ENCODE measurements around the gene LRP5.
"Not testable (repeated sequence)": the region's sequence is repeated elsewhere in the genome, so short reads cannot be mapped to it uniquely, and the experiment has no call there.

The LRP5 gene

DNA sequence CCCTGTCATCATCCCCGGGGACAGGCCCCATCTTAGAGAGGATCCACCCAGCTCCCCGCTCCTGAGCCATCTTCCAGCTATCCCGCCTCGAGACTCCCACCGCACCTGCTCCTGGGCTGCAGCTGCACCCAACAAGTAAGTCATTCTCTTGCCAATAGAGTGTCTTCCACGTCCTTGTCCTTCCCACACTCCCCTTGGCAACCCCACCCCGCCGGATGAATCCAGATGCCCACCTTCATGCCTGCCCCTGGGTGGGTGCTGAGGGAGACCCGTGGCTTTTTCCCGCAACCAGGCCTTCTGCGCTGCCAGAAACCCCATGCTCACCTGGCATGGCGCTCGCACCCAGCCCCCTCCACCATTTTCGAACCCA is 29.5 kb upstream of the LRP5 start:
- DNase-seq: no peak

DNA sequence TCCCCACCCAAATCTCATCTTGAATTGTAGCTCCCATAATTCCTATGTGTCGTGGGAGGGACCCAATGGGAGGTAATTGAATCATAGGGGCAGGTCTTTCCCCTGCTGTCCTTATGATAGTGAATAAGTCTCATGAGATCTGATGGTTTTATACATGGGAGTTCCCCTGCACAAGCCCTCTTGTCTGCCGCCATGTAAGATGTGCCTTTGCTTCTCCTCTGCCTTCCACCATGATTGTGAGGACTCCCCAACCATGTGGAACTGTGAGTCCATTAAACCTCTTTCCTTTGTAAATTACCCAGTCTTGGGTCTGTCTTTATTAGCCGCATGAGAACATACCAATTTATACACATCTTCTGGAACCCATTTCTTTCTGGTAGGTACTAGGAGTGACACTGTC is 27.8 kb upstream of the LRP5 start:
- DNase-seq: not testable (repeated sequence)

DNA sequence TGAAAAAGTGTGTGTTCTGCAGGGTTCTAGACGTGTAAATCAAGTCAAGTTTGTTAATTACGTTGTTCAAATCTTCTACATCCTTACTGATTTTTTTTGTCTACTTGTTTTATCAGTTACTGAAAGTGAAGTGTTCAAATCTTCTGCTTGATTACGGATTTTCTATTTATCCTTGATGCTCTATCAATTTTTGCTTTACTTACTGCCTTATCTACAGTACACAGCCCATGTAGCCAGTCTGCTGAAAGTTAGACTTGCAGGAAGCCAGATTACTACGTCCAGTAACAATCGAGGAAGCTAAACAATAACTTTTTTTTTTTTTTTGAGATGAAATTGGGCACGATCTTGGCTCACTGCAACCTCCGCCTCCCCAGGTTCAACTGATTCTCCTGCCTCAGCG is 25.0 kb upstream of the LRP5 start:
- DNase-seq: no peak

DNA sequence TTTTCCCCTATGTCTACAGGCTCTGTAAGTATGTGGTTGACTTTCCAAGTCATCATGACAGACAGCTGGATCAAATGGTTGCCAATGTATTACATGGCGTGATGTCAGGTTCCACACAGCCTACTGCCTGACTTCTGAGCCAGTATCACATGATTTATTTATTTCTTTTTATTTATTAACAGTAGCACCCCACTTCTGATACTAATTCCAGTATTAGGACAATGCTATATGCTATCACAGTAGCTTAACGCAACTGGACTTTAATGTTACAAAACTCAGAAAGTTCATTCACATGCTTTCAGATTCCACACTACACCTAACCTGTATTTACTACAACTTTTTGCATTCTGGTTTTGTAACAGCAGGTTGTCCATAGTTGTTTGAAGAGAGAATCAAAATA is 22.9 kb upstream of the LRP5 start:
- DNase-seq: no peak

DNA sequence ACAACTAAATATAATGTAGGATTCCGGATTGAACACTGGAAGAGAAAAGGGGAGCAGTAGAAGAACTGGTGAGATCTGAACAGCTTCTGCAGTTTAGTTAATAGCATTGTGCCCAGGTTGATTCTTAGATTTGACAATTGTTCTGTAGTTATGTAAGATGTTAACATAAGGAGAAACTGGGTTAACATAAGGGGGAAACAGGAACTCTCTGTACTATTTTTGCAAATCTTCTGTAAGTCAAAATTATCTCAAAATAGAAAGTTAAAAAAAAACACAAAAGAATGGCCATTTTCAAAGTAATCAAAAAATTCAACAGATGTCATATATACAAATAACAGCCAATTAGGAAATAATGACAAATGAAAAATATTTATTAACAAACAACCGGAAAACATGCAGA is 18.7 kb upstream of the LRP5 start:
- DNase-seq: no peak

DNA sequence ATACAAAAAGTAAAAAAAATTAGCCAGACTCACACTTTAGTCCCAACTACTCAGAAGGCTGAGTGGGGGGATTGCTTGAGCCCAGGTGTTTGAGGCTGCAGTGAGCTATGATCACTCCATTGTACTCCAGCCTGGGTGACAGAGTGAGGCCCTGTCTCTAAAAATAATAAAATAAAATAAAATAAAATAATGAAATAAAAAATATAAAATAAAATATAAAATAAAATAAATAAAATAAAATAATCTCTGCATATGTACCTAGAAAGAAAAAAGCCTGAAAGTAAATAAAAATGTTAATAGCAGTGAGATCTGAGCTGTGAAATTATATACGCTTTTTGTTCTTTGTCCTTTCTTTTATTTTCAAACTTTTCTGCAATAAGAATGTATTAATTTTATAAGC is 17.1 kb upstream of the LRP5 start:
- no peak for DNase-seq

DNA sequence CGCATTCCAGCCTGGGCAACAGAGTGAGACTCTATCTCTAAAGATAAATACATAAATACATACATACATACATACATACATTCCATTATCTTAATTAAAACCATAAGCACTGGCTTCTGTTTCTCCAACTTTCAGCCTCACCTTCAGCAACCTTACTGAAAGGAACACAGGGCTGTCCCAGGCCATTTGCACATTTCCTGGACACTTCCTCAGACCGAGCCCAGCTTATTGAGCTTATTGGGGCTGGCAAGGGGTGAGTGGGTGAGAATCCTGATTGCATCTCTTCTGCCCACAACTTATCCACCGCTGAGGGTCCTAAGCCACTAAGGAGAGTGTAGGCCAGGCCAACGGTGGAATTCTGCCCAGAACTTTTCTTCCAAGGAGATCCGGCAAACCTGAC is 16.5 kb upstream of the LRP5 start:
- no peak for DNase-seq

DNA sequence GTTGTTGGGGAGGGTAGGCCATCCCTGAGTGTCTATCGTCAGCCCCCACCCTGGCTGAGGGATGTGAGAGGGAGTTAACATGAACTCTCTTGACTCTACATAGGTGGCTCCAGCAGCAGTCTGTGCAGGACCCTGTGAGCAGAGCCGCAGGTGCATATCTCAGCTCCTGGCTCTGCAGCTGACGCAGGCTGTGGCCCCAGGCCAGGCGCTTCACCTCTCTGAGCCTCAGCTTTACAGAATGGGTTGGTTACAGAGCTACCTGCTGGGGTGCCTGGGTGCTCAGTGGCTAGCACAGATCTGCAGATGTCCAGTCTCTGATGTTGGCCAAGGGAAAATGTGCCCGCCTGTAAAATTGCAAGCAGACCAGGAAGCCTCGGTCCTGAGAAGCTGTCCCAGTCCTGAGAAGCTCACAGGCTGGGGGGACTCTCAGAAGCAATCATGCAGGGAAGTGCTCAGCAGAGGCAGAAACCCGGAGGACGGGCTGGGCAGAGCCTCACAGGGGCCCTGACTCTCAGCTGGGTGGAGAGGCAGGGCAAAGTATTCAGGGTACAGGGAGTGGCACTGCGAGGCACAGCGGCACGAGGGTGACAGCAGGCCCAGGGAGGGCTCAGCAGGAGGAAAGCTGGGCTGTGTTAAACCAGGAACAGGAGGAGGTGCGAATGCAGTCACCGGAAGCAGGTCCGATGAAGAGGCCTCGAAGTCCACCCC is 15.9 kb upstream of the LRP5 start:
- no peak for DNase-seq

DNA sequence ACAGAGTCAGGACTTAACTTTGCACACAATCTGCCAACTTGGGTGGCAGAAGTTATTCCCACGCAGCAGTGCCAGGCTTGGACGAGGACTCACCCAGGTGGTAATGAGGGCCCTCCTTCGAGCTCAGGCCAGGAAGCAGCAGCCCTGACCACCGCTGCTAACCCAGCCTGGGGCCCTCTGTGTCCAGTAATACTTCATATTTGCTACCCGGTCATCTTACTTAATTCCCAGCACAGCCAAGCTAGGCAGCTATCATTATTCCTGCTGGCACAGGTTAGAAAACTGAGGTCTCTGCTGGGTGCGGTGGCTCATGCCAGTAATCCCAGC is 15.4 kb upstream of the LRP5 start:
- no peak for DNase-seq

DNA sequence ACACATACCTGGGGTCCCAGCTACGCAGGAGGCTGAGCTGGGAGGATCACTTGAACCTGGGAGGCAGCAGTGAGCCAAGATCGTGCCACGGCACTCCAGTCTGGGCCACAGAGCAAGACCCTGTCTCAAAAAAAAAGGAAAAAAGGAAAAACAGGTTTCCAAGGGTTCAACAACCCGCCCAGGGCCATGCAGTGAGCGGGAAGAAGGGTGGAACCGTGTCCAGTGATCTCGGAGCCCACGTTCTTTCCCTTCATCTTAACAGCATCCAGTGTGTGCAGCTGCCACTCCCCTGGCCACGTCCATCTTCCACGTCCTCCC is 14.9 kb upstream of the LRP5 start:
- DNase-seq: no peak

DNA sequence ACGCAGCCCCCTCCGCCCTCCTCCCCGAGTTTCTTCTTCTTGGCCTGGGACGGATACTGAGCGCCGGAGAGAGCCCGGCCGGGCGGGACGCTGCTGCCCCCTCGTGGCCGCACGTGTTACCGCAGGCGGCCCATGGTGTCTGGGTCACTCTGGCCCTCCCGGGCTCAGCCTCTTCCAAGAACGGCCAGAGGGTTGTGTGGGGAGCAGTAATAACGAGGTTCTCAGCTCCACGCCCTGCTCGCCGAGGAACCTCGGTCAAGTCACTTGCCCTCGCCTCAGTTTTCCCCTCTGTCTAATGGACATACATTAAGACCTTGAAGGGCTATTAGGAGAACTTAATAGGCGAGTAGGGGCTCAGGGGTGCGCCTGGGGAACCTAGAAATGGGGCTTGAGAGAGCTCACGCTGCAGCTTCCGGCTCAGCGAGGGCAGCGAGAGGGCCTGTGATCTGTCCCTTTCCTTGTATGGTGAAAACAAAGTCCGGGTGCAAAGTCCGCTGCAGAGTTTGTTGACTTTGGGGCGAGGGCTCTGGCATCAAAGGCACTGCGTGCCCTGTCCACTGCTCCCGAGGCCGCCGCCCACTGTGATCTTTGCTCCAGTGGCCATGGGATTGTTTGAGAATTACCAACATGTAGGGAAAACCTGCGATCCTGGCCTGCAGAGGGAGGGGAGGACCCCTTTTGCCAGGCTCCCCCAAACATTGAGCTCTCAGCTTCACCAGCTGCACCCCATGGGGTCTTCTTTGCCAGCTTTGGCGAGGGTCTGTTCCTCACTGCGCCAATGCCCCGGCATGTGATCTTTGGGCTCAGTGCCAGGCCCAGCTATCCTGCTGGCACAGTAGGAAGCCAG is 14.4 kb upstream of the LRP5 start:
- DNase-seq: peak; percentile 35

DNA sequence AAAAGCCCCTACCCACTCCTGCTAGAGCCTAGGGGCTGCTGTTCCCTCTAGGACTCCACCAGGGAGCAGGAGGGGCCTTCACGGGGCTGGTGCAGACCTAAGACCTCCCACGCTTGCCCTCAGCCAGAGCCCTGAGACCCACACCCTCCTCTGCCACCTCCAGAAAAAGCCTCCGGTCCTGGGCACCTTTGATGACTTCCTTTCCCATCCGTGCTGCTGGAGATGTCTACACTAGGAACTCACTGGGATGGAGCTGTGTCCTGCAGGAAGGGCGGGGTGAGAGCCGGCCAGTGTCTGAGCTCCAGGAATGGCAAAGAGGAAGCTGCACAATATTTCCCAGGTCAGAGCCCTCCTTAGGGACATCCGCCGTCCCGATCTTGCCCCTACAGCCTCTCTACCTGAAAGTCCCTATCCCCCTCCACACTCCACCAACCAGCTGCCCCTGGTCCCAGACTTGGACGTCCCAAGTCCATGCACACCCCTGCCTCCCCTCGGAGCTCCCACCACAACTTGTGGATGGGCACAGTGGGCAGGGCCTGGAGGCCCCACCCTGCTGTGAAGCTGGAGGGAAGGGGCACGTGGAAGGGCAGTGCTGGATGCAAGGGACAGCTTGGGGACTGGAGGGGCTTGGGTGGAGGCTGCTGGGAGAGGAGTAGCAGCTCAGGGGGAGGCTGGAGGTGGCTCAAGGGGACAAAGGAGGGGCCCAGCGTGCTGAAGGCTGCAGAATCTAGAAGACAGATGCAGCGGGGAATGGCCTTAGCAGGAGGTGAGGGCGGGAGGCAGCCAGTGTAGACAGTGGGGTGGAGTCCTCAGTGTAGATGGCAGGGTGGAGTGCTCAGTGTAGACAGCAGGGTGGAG is 13.5 kb upstream of the LRP5 start:
- DNase-seq: no peak

DNA sequence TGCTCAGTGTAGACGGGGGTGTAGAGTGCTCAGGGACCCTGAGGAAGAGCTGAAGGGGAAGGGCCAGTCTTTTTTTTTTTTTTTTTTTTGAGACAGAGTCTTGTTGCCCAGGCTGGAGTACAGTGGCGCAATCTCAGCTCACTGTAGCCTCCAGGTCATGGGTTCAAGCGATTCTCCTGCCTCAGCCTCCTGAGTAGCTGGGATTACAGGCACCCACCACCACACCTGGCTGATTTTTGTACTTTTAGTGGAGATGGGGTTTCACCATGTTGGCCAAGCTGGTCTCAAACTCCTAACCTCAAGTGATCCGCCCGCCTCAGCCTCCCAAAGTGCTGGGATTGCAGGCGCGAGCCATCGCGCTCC is 12.9 kb upstream of the LRP5 start:
- DNase-seq: not testable (repeated sequence)

DNA sequence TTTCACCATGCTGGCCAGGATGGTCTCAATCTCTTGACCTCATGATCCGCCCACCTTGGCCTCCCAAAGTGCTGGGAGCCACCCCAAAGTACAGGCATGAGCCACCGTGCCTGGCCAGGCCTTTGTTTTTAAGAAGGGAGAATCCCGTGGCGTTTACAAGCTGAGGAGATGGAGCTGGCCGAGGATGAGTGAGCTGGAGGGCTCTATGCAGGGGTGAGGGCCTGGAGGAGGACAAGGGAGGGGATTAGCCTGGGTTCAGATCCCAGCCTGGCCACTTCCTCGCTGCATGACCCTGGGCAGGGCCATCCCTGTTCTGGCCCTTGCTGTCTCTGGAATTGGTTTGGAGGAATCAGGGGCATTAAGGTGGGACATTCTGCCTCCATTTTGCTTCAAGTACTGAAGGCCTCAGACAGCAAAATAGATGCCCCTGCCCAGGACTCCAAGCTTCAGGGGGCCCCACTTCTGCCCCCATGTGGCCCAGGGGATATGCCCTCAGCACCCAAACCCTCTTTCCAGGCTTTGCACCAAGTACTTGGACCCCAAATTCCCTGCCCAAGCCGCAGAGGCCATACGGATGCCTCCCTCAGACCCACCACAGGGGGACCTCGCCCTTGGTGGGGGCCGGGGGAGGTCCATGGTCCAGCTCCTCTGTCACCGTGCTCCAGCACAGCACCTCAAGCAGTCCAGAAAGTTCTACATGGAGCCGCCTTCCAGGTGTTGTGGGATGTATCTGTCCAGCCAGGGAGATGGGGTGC is 12.1 kb upstream of the LRP5 start:
- DNase-seq: no peak

DNA sequence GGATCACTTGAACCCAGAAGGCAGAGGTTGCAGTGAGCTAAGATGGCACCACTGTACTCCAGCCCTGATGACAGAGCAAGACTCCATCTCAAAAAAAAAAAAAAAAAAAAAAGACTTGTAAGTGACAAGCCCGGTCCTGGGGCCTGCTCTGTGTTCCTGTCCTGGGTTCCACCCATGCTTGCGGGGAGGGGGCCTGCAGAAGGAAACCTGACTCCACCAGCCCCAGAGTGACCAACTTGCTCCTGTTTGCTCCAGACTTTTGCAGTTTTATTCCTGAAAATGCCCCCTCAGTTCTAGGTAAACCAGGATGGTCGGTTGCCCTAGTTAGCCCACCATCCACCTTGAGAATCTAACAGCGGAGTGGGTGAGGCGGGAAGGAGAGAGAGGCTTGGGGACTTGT is 10.1 kb upstream of the LRP5 start:
- DNase-seq: no peak

DNA sequence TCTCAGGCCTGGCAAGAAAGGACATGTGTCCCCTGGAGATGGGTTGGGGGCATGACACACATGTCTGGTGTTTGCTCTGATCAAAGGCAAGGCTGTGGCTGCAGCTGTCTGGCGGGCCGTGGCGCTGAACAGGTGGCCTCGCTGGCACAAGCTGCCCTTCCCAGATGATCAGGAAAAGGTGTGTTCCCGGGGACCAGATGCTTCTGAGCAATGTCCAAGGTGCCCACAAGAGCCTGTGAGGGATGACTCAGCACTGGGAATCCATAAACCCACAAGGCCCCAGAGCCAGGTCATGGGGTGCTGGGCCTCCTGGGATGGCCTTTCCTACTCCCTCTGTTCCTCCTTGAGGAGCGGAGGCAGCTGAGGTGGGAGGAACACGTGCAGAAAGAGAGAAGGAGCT is 9.7 kb upstream of the LRP5 start:
- peak; percentile 55 for DNase-seq

DNA sequence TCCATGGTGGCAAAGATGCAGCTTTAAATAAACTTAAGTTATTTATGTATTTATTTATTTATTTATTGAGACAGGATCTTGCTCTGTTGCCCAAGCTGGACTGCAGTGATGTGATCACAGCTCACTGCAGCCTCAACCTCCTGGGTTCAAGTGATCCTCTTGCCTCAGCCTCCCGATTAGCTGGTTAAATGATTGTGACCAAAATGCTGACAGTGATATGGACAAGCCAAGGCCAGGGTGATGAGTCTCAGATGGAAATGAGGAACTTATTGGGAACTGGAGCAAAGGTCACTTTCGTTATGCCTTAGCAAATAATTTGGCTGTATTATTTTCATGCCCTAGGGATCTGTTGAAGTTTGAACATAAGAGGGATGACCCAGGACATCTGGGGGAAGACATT is 9.3 kb upstream of the LRP5 start:
- no peak for DNase-seq

DNA sequence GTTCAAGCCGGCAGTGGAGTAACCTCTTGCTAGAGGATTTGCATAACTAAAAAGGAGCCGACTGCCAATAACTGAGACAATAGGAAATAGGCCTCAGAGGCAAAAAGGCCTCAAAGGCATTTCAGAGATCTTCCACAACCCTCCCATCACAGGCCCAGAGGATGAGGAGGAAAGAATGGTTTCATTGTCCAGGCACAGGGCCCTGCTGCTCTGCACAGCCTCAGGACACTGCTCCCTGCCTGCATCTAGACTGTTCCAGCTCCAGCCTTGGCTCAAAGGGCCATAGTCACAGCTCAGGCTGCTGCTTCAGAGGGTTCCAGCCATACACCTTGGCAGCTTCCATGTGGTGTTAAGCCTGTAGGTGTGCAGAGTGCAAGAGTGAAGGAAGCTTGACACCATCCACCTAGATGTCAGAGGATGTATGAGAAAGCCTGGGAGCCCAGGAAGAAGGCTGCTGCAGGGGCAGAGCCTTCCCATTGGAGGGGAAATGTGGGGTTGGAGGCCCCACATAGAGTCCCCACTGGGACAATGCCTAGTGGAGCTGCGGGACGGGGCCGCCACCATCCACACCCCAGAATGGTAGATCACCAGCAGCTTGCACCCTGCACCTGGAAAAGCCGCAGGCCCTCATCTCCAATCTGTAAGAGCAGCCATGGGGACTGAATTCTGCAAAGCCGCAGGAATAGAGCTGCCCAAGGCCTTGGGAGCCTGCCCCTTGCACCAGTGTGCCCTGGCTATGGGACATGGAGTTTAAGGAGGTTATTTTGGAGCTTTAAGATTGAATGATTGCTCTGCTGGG is 8.2 kb upstream of the LRP5 start:
- DNase-seq: no peak

DNA sequence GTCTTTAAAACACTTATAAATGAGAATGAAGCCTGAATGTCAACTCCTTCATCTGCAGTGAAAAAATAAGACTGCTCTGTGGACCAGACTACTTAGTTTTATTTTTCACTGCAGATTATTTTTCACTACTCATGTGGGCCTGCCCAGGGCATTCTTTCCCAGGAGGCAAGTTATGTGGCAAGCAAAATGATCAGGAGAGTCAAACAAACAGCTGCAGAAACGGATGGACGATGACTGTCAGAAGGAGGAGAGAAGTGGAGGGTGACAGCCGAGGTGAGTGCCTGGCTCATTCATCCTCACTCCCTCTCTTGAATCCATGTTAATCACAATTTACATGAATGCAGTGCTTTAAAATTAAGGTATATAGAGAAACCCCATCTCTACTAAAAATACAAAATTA is 5.8 kb upstream of the LRP5 start:
- no peak for DNase-seq

DNA sequence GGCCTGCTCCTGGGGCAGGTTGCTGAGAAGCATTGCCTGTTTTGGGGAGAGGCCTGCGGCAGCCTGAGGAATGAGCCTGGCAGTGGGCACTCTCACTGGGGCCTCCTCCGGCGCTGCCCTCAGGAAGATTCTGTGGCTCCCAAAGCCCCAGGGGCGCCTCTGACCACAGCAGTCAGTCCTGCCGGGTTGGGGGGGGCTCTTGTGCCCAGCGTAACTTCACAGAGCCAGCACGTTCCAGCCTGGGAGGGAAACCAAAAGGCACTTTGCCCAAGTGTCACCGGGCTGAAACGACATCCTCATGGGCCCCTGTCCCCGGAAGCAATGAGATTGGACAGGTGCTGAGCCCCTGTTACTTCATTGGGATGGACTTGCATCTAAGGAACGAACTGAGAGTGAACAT is 4.3 kb upstream of the LRP5 start:
- DNase-seq: no peak

DNA sequence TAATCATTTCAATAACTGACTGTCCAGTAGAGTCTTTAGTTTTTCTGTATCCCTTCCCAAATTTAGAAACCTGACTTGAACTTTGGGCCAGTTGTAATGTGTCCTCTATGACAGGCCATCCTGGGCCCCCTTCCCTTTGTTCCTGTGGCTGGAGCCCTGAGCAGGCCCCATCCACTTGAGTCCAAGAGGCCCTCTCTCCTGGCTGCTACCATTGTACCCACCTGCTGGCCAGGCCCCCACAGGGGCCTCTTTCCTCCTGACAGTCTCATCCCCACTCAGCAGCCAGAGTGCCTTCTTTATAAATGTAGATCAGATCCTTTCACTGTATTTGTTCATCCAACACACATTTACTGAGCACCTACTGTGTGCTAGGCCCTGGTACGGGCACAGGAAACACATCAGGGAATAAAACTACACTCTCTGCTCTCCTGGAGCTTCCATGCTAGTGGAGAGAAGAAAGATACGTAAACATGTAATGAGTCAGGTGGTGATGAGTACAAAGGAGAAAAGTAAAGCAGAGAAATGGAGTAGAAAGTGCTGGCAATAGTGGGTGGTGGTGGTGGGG is 2.7 kb upstream of the LRP5 start:
- no peak for DNase-seq
